NOMO-1 (cell line): ENCODE measurements around the gene FAM222A.

Source experiments
- DNase-seq, 2 experiments: peaks; one replicate each; lab custom pipeline; 2025; ENCODE audit not compliant: unreplicated experiment in 2 of 2; lab: John Stamatoyannopoulos, UW

The FAM222A gene

GRCh38 chr12:109817627-109818231 is 104.1 kb downstream of the FAM222A start:
- peak in 1 of 2 experiments; percentile 6 for DNase-seq

DNA sequence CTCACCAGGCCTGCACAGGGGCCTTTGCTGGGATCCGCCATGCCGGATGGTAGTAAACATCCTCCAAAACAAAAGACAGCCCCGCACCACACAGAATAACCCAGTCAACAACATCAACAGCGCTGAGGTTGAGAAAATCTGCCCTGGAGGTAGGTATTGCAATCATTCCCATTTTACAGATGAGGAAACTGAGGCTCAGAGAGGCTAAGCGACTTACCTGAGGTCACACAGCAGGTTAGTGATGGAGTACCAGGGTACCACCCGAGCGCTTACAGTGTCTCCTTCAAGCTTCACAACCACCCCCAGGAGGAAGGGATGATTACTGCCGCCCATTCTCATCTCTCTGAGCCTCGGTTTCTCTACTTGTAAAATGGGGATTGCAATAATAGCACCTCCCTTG is 104.6 kb downstream of the FAM222A start:
- DNase-seq: no peak

- DNase-seq: no peak
These were observed 105.4 kb downstream of the FAM222A start for GRCh38 chr12:109818905-109819500.
